ENCODE measurements around the gene NALCN. TPM values are rescaled to one million over a fixed set of nuclear protein-coding genes. Genes with fewer than 3 reads are reported as not detected.
A peak's percentile ranks its signal among the peaks of the same experiment; 100 is the strongest.

Gene NALCN
- total RNA-seq, 1 experiment from 2014 or later: 8.5 TPM

DNA sequence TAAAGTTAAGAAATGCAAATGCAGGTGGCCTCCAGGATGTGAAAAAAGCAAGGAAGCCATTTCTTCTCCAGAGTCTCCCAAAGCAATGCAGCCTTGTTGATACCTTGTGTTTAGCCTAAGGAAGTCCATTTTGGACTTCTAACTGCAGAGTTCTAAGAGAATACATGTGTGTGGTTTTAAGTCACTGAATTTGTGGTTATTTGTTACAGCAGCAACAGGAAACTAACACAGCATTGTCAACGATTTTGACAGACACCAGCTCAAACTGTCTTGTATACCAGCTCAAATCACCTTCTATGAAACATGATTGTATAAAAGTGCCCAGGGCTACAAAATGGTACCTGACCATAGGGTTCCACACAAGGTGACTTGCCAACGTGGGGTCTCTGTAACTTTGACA lies 151.4 kb downstream of the NALCN start:
- Mint-ChIP-seq H3K4me3 (ENCODE audit: unreplicated experiment) (no peak overlapping the region), H3K27ac (ENCODE audit: low read depth, unreplicated experiment) (no peak overlapping the region), H3K4me1 (ENCODE audit: insufficient read depth, unreplicated experiment) (no peaks in the 10 kb centered on the region), H3K27me3 (ENCODE audit: insufficient read depth, unreplicated experiment) (no peaks in the 10 kb centered on the region), H3K36me3 (ENCODE audit: insufficient read depth, unreplicated experiment) (no peaks in the 10 kb centered on the region), H3K9me3 (ENCODE audit: unreplicated experiment) (no peaks in the 10 kb centered on the region)
- BruUV-seq (replicated peaks): no TSS peak
- ChIA-PET POLR2A (interaction anchor here (0.6 kb wide), 1 partner anchor 41 kb away, joined by 4 read pairs; no protein-coding TSS in a partner anchor), CTCF (interaction anchor here (0.7 kb wide), 1 partner anchor 120 kb away, joined by 3 read pairs; no protein-coding TSS in a partner anchor)
- TF ChIP-seq, protein P1, sequence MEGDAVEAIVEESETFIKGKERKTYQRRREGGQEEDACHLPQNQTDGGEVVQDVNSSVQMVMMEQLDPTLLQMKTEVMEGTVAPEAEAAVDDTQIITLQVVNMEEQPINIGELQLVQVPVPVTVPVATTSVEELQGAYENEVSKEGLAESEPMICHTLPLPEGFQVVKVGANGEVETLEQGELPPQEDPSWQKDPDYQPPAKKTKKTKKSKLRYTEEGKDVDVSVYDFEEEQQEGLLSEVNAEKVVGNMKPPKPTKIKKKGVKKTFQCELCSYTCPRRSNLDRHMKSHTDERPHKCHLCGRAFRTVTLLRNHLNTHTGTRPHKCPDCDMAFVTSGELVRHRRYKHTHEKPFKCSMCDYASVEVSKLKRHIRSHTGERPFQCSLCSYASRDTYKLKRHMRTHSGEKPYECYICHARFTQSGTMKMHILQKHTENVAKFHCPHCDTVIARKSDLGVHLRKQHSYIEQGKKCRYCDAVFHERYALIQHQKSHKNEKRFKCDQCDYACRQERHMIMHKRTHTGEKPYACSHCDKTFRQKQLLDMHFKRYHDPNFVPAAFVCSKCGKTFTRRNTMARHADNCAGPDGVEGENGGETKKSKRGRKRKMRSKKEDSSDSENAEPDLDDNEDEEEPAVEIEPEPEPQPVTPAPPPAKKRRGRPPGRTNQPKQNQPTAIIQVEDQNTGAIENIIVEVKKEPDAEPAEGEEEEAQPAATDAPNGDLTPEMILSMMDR (IDR thresholded peaks at IDR 0.05; ENCODE audit: unreplicated experiment): no peak
- DNase-seq (ENCODE audit: unreplicated experiment): no peak
- intact Hi-C loops (cut with micrococcal nuclease): no loop called here

DNA sequence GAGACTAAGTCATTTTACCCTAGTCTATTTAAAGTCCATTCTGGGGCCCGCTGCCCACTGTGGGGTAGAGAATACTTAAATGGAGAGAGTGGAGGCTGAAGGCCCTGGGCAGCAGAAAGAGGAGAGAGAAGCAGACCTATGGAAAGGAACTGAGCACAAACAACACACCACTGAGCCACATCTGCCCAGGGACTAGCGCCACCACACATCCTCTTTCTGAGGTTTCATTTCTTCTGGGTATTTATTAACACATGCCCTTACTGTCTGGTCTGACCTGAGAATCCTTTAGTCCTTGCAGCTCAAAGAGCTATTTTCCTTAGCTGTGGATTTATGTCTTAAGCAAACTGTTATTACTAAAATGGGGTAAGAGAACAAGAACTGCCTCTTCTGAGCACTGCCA lies 154.0 kb downstream of the NALCN start:
- Mint-ChIP-seq H3K36me3 (ENCODE audit: insufficient read depth, unreplicated experiment) (no peaks in the 10 kb centered on the region), H3K27ac (ENCODE audit: low read depth, unreplicated experiment) (no peak overlapping the region), H3K4me3 (ENCODE audit: unreplicated experiment) (no peak overlapping the region), H3K27me3 (ENCODE audit: insufficient read depth, unreplicated experiment) (no peaks in the 10 kb centered on the region), H3K4me1 (ENCODE audit: insufficient read depth, unreplicated experiment) (no peaks in the 10 kb centered on the region), H3K9me3 (ENCODE audit: unreplicated experiment) (no peaks in the 10 kb centered on the region)
- TF ChIP-seq, protein P1 (IDR thresholded peaks at IDR 0.05; ENCODE audit: unreplicated experiment): no peak
- intact Hi-C loops (cut with micrococcal nuclease): no loop called here
- no TSS peak for BruUV-seq (replicated peaks)
- POLR2A ChIA-PET: no interaction called here
- no peak for DNase-seq (ENCODE audit: unreplicated experiment)
- CTCF ChIA-PET: no interaction called here

DNA sequence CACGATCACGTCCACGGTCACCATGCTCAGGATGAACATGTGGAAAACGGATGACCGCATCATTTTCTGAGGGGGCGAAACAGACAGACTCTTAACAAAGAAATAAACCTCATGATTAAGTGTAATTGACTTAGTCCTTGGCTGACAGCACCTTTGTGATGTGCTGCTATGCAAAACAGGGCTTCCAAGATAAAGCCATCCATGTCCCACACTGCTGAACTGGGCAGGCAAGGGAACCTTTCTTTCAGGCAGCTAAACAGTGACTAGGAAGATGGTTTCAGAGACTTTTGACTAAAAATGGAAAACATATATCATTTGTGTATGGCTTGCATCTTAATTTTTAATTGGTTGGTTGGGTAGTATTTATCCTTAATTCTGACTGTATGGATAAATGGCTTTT lies 157.8 kb downstream of the NALCN start:
- TF ChIP-seq, protein P1 (IDR thresholded peaks at IDR 0.05; ENCODE audit: unreplicated experiment): no peak
- H3K4me3 Mint-ChIP-seq (ENCODE audit: unreplicated experiment): no peak overlapping the region
- ChIA-PET POLR2A (no interaction called here), CTCF (no interaction called here)
- H3K36me3 Mint-ChIP-seq (ENCODE audit: insufficient read depth, unreplicated experiment): no peaks in the 10 kb centered on the region
- no peak overlapping the region for H3K27ac Mint-ChIP-seq (ENCODE audit: low read depth, unreplicated experiment)
- no peaks in the 10 kb centered on the region for H3K9me3 Mint-ChIP-seq (ENCODE audit: unreplicated experiment)
- DNase-seq (ENCODE audit: unreplicated experiment): no peak
- H3K4me1 Mint-ChIP-seq (ENCODE audit: insufficient read depth, unreplicated experiment): no peaks in the 10 kb centered on the region
- H3K27me3 Mint-ChIP-seq (ENCODE audit: insufficient read depth, unreplicated experiment): no peaks in the 10 kb centered on the region
- no TSS peak for BruUV-seq (replicated peaks)
- intact Hi-C loops (cut with micrococcal nuclease): no loop called here

DNA sequence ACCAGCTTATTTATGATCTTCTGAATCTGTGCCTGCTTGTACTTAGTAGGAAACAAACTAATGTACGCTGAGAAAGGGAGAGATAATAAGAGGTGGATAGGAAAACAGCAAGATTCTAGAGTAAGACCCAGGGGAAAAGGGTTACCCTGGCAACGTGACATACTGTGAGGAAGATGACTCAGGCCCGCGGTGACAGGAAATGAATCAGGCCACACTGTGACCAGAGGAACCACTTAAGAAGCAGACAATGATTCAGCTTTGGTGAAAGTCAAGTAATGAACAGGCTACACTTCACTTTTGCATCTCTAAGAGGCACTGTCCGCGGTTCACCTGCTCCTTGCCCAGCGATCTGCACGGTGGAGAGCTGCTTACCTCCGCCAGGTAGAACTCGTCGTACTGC lies 158.2 kb downstream of the NALCN start:
- no peaks in the 10 kb centered on the region for H3K4me1 Mint-ChIP-seq (ENCODE audit: insufficient read depth, unreplicated experiment)
- H3K4me3 Mint-ChIP-seq (ENCODE audit: unreplicated experiment): no peak overlapping the region
- H3K36me3 Mint-ChIP-seq (ENCODE audit: insufficient read depth, unreplicated experiment): no peaks in the 10 kb centered on the region
- intact Hi-C loops (cut with micrococcal nuclease): no loop called here
- no TSS peak for BruUV-seq (replicated peaks)
- CTCF ChIA-PET: no interaction called here
- no peaks in the 10 kb centered on the region for H3K9me3 Mint-ChIP-seq (ENCODE audit: unreplicated experiment)
- H3K27me3 Mint-ChIP-seq (ENCODE audit: insufficient read depth, unreplicated experiment): no peaks in the 10 kb centered on the region
- H3K27ac Mint-ChIP-seq (ENCODE audit: low read depth, unreplicated experiment): no peak overlapping the region
- POLR2A ChIA-PET: no interaction called here
- peak; percentile 68 for DNase-seq (ENCODE audit: unreplicated experiment)
- TF ChIP-seq, protein P1 (IDR thresholded peaks at IDR 0.05; ENCODE audit: unreplicated experiment): no peak
